ENCODE measurements around the gene ADAM22.

- TF ChIP-seq, protein P1, sequence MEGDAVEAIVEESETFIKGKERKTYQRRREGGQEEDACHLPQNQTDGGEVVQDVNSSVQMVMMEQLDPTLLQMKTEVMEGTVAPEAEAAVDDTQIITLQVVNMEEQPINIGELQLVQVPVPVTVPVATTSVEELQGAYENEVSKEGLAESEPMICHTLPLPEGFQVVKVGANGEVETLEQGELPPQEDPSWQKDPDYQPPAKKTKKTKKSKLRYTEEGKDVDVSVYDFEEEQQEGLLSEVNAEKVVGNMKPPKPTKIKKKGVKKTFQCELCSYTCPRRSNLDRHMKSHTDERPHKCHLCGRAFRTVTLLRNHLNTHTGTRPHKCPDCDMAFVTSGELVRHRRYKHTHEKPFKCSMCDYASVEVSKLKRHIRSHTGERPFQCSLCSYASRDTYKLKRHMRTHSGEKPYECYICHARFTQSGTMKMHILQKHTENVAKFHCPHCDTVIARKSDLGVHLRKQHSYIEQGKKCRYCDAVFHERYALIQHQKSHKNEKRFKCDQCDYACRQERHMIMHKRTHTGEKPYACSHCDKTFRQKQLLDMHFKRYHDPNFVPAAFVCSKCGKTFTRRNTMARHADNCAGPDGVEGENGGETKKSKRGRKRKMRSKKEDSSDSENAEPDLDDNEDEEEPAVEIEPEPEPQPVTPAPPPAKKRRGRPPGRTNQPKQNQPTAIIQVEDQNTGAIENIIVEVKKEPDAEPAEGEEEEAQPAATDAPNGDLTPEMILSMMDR (IDR thresholded peaks at IDR 0.05; ENCODE audit: low read depth, low read length, poor library complexity, severe bottlenecking): no peak
- no peak for TF ChIP-seq EZH2phosphoT487 (IDR thresholded peaks at IDR 0.05; ENCODE audit: borderline replicate concordance, low read length)
These were observed 282.2 kb downstream of the ADAM22 start for GRCh38 chr7:88216276-88216675.

All from DOHH2 (cell line).